HepG2 (cell line): ENCODE results near the gene PPP4R4. TPM values are rescaled to one million over a fixed set of nuclear protein-coding genes. Genes with fewer than 3 reads are reported as not detected.

Source experiments
- ATAC-seq: fragments of 200-7000 bp; cut with Tn5 transposase; 3 replicates; pipeline ENCODE4 v1.9.1; 2020; ENCODE audit warnings: mild to moderate bottlenecking, moderate library complexity
- BruUV-seq: library from RNA; stranded (reverse); fragments of 400-500 nt; replicated peaks from 2 replicates; lab custom pipeline; 2021; lab: Mats Ljungman, UMichigan
- CTCF ChIA-PET: fragments of 300-600 bp; formaldehyde crosslinking; extraction: SDS; loops from one replicate; lab custom pipeline; 2021; ENCODE audit warnings: low total read pairs, inconsistent platforms, low intra/inter-chr PET ratio; lab: Yijun Ruan, JAX
- POLR2A ChIA-PET: fragments of 350-600 bp; sonication (Branson Sonifier 250); formaldehyde crosslinking; loops from one replicate; lab custom pipeline; 2020; ENCODE audit warnings: antibody characterized with exemption, inconsistent platforms; lab: Yijun Ruan, JAX
- DNase-seq: peaks from one replicate; pipeline ENCODE4 v3.0.0-alpha.2; 2015; ENCODE audit warnings: low spot score
- FAIRE-seq: peaks from 3 replicates; lab custom pipeline; 2011; peaks lifted over from hg19 to GRCh38; lab: Jason Lieb, UNC
- H2AFZ ChIP-seq: one replicate; pipeline ENCODE4 v1.6.1; 2011; ENCODE audit warnings: low read length, inconsistent platforms
- H3K27ac ChIP-seq: fragments of 300-600 bp; 3 replicates; pipeline ENCODE4 v1.8.0; 2011; ENCODE audit warnings: mixed run types, mild to moderate bottlenecking, mixed read lengths, low read length, inconsistent platforms; ENCODE audit not compliant: insufficient read depth; ENCODE audit errors: extremely low read length
- H3K27me3 ChIP-seq, 2 experiments: fragments of 200-600 bp in 1 of 2; 2 replicates in 1 of 2; 3 replicates in 1 of 2; pipeline versions ENCODE4 v1.6.0 to v1.8.0; 2011; ENCODE audit warnings: low read length in 2 of 2, mild to moderate bottlenecking in 2 of 2, moderate library complexity in 2 of 2, inconsistent platforms in 1 of 2; ENCODE audit not compliant: insufficient read depth in 2 of 2, control insufficient read depth in 1 of 2
- H3K36me3 ChIP-seq, 2 experiments: fragments of 200-600 bp in 1 of 2; replicated peaks in 1 of 2; 2 replicates in 1 of 2; 3 replicates in 1 of 2; pipeline versions ENCODE4 v1.5.1 to v1.8.0; 2011; ENCODE audit warnings: low read length in 2 of 2, inconsistent platforms in 1 of 2; ENCODE audit not compliant: insufficient read depth in 2 of 2, control insufficient read depth in 1 of 2
- H3K4me1 ChIP-seq: 2 replicates; pipeline ENCODE4 v1.5.1; 2012; ENCODE audit warnings: low read length, inconsistent platforms; ENCODE audit not compliant: insufficient read depth
- H3K4me2 ChIP-seq: 2 replicates; pipeline ENCODE4 v1.6.0; 2011; ENCODE audit warnings: low read depth, low read length, inconsistent platforms
- H3K4me3 ChIP-seq, 3 experiments: fragments of 200-600 bp in 1 of 3; sonication (generic), shearing (Covaris generic) in 1 of 3; replicated peaks in 1 of 3; 2 replicates each; pipeline ENCODE4 v1.5.1; 2011 to 2016; ENCODE audit warnings: low read length in 3 of 3, inconsistent platforms in 2 of 3, low read depth in 2 of 3, mild to moderate bottlenecking in 2 of 3, control low read depth in 1 of 3, mixed read lengths in 1 of 3; ENCODE audit not compliant: insufficient read depth in 1 of 3
- H3K79me2 ChIP-seq: one replicate; pipeline ENCODE4 v1.6.1; 2011; ENCODE audit warnings: low read length, inconsistent platforms; ENCODE audit not compliant: insufficient read depth
- H3K9ac ChIP-seq: 2 replicates; pipeline ENCODE4 v1.6.0; 2011; ENCODE audit warnings: mild to moderate bottlenecking, low read depth, low read length, inconsistent platforms; ENCODE audit not compliant: insufficient read depth
- H3K9me3 ChIP-seq: 2 replicates; pipeline ENCODE4 v1.5.1; 2012; ENCODE audit warnings: mild to moderate bottlenecking, low read length
- H4K20me1 ChIP-seq: 2 replicates; pipeline ENCODE4 v1.6.0; 2011; ENCODE audit warnings: inconsistent platforms, mild to moderate bottlenecking, low read length, moderate library complexity; ENCODE audit not compliant: insufficient read depth
- FIP1L1 ChIP-seq: fragments of 200-400 bp; formaldehyde crosslinking; IDR thresholded peaks from 2 replicates; pipeline ENCODE4 v1.6.1; 2018; ENCODE audit warnings: low read depth, mild to moderate bottlenecking, low read length, moderate library complexity, borderline replicate concordance; ENCODE audit not compliant: insufficient read depth
- FUBP1 ChIP-seq: sonication (generic); formaldehyde crosslinking; IDR thresholded peaks from 2 replicates; pipeline ENCODE4 v1.5.1; 2020; ENCODE audit warnings: missing genetic modification reagents, mild to moderate bottlenecking, borderline replicate concordance
- IKZF4 ChIP-seq: sonication (generic); formaldehyde crosslinking; IDR thresholded peaks from 2 replicates; pipeline ENCODE4 v1.5.1; 2020; ENCODE audit warnings: borderline replicate concordance, mild to moderate bottlenecking, low read depth, missing genetic modification reagents; ENCODE audit errors: not compliant biosample characterization
- ZBTB25 ChIP-seq: IDR thresholded peaks from 2 replicates; pipeline ENCODE4 v1.6.1; 2018; ENCODE audit warnings: missing genetic modification reagents
- ZBTB49 ChIP-seq: sonication (generic); formaldehyde crosslinking; IDR thresholded peaks from 2 replicates; pipeline ENCODE4 v1.4.0; 2020; ENCODE audit warnings: missing genetic modification reagents, borderline replicate concordance
- ZFP36L2 ChIP-seq: sonication (generic); formaldehyde crosslinking; IDR thresholded peaks from 2 replicates; pipeline ENCODE4 v1.4.0; 2020; ENCODE audit warnings: missing genetic modification reagents
- ZNF407 ChIP-seq: sonication (generic); formaldehyde crosslinking; IDR thresholded peaks from one replicate; pipeline ENCODE4 v1.5.1; 2020; ENCODE audit warnings: mild to moderate bottlenecking, missing genetic modification reagents; ENCODE audit errors: not compliant biosample characterization
- WGBS: methylation state at CpG from one replicate; pipeline ENCODE4 v1.1.6; 2017; ENCODE audit warnings: low lambda C conversion rate; 5-methylcytosine and 5-hydroxymethylcytosine counted together
- in situ Hi-C: cut with HindIII; loops from 2 replicates; pipeline ENCODE4 v1.10.0; 2017; ENCODE audit warnings: low pct_unique_long_range_greater_than_20kb; ENCODE audit not compliant: extremely low pct_ligation_motif_present
- intact Hi-C: fragments of 100-400 bp; cut with micrococcal nuclease; formaldehyde crosslinking; loops from one replicate; pipeline ENCODE4 v1.10.0; 2022; ENCODE audit not compliant: unreplicated experiment
- polyA plus RNA-seq, 8 experiments: library from polyadenylated mRNA; depleted of rRNA in 3 of 8; stranded (reverse) in 7 of 8; unstranded in 1 of 8; fragments of >200 nt; fragmentation: Illumina TruSeq in 4 of 8; extraction: Trizol in 4 of 8; gene quantifications; 2 replicates each; pipeline versions ENCODE4 v1.2.1 to v1.2.3, GENCODE V29; 2011 to 2016; ENCODE audit warnings: low read depth in 4 of 8, missing spikeins in 1 of 8, mixed read lengths in 1 of 8; ENCODE audit not compliant: insufficient read depth in 1 of 8
- total RNA-seq, 5 experiments: library from RNA; depleted of rRNA; stranded (reverse); fragments of >200 nt; fragmentation: Illumina TruSeq; extraction: Trizol; gene quantifications; 2 replicates each; pipeline ENCODE4 v1.2.3, GENCODE V29; 2016; ENCODE audit warnings: low read depth in 1 of 5

The PPP4R4 gene
- total and polyA plus RNA-seq, 2 of the 13 experiments (the other 11 are each of a cell fraction or from before 2014, with no cell fraction given) = 9.5 to 19.8 TPM

- TF ChIP-seq FIP1L1 (no peak), ZBTB49 (CRISPR knock-in tag) (no peak), ZNF407 (CRISPR knock-in tag) (no peak), FUBP1 (no peak), ZFP36L2 (CRISPR knock-in tag) (no peak), ZBTB25 (CRISPR knock-in tag) (no peak), IKZF4 (CRISPR knock-in tag) (no peak)
- in situ Hi-C loops (no loop called here), intact Hi-C loops (no loop called here)
- 94% methylated on average over 2 of the region's 2 CpGs for WGBS
- H3K4me2 ChIP-seq = no peak overlapping the region
- ChIA-PET POLR2A (no interaction called here), CTCF (no interaction called here)
- H3K27ac ChIP-seq = no peak overlapping the region
- FAIRE-seq (no peak), ATAC-seq (no peak), DNase-seq (no peak)
- H3K36me3 ChIP-seq = no peaks in the 10 kb centered on the region; a peak in 1 of 5 replicates
- H3K9ac ChIP-seq = no peak overlapping the region
- peaks cover 19% of the 10 kb centered on the region for H3K9me3 ChIP-seq
- H4K20me1 ChIP-seq = no peaks in the 10 kb centered on the region
- H3K79me2 ChIP-seq = peaks cover 23% of the 10 kb centered on the region
- no TSS peak for BruUV-seq
- H3K4me3 ChIP-seq = no peak overlapping the region
- no peaks in the 10 kb centered on the region for H3K4me1 ChIP-seq
- H3K27me3 ChIP-seq = no peaks in the 10 kb centered on the region
- H2AFZ ChIP-seq = no peak overlapping the region
Measured at GRCh38 chr14:94196057-94196456, 21.9 kb downstream of the PPP4R4 start.
